ENCODE data around the gene LRRC2.

DNA sequence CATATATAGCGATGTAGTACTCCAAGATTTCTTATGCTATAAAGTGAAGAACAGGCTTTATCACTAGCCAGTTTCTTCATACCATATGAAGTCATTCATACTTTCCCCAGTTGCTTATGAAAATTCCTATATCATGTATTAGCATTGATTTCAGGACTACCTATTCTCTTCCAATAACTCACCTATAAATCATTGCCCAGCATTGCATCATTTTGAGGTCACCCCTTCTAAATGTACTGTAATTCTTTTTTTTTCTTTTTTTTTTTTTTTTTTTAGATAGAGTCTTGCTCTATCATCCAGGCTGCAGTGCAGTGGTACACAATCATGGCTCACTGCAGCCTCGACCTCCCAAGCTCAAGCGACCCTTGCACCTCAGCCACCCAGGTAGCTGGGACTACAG, 41.3 kb downstream of the LRRC2 start:
- TF ChIP-seq, protein P1, sequence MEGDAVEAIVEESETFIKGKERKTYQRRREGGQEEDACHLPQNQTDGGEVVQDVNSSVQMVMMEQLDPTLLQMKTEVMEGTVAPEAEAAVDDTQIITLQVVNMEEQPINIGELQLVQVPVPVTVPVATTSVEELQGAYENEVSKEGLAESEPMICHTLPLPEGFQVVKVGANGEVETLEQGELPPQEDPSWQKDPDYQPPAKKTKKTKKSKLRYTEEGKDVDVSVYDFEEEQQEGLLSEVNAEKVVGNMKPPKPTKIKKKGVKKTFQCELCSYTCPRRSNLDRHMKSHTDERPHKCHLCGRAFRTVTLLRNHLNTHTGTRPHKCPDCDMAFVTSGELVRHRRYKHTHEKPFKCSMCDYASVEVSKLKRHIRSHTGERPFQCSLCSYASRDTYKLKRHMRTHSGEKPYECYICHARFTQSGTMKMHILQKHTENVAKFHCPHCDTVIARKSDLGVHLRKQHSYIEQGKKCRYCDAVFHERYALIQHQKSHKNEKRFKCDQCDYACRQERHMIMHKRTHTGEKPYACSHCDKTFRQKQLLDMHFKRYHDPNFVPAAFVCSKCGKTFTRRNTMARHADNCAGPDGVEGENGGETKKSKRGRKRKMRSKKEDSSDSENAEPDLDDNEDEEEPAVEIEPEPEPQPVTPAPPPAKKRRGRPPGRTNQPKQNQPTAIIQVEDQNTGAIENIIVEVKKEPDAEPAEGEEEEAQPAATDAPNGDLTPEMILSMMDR (conservative IDR thresholded peaks at IDR 0.05; ENCODE audit: low read length) = no peak
- no peak for TF ChIP-seq EZH2phosphoT487 (IDR thresholded peaks at IDR 0.05; ENCODE audit: borderline replicate concordance)
